Astrocyte (in vitro differentiated cells and primary cell): ENCODE results near the gene PPP2R2C. TPM values are rescaled to one million over a fixed set of nuclear protein-coding genes. Genes with fewer than 3 reads are reported as not detected.

Experiments
- DNase-seq: peaks from one replicate; pipeline ENCODE4 v3.0.0-alpha.2; 2010; ENCODE audit warnings: low read depth
- FAIRE-seq: peaks from 2 replicates; lab custom pipeline; 2011; peaks lifted over from hg19 to GRCh38; lab: Jason Lieb, UNC
- H2AFZ ChIP-seq: 2 replicates; pipeline ENCODE4 v1.6.0; 2012; ENCODE audit warnings: low read depth, low read length, inconsistent platforms
- H3K27ac ChIP-seq: 2 replicates; pipeline ENCODE4 v1.5.1; 2011; ENCODE audit warnings: low read depth, low read length, inconsistent platforms
- H3K27me3 ChIP-seq: 2 replicates; pipeline ENCODE4 v1.6.0; 2011; ENCODE audit warnings: low read length, inconsistent platforms; ENCODE audit not compliant: insufficient read depth
- H3K36me3 ChIP-seq: 2 replicates; pipeline ENCODE4 v1.5.1; 2011; ENCODE audit warnings: low read length, inconsistent platforms; ENCODE audit not compliant: insufficient read depth
- H3K4me1 ChIP-seq: 2 replicates; pipeline ENCODE4 v1.5.1; 2011; ENCODE audit warnings: low read length, inconsistent platforms; ENCODE audit not compliant: insufficient read depth
- H3K4me2 ChIP-seq: 2 replicates; pipeline ENCODE4 v1.6.0; 2012; ENCODE audit warnings: low read length, inconsistent platforms
- H3K4me3 ChIP-seq: 2 replicates; pipeline ENCODE4 v1.5.1; 2011; ENCODE audit warnings: low read depth, mild to moderate bottlenecking, low read length, inconsistent platforms; ENCODE audit not compliant: insufficient read depth
- H3K79me2 ChIP-seq: 2 replicates; pipeline ENCODE4 v1.6.0; 2012; ENCODE audit warnings: mild to moderate bottlenecking, low read length, inconsistent platforms; ENCODE audit not compliant: insufficient read depth
- H3K9ac ChIP-seq: 2 replicates; pipeline ENCODE4 v1.6.0; 2012; ENCODE audit warnings: mild to moderate bottlenecking, low read length, inconsistent platforms
- H3K9me3 ChIP-seq: 2 replicates; pipeline ENCODE4 v1.5.1; 2012; ENCODE audit warnings: low read depth, mild to moderate bottlenecking, low read length, inconsistent platforms; ENCODE audit not compliant: insufficient read depth
- H4K20me1 ChIP-seq: 2 replicates; pipeline ENCODE4 v1.6.0; 2012; ENCODE audit warnings: low read length, inconsistent platforms; ENCODE audit not compliant: insufficient read depth
- H3K27ac Mint-ChIP-seq: one replicate; pipeline ENCODE4 v1.8.0; 2021; ENCODE audit warnings: mild to moderate bottlenecking, mixed read lengths; ENCODE audit not compliant: unreplicated experiment
- H3K27me3 Mint-ChIP-seq: one replicate; pipeline ENCODE4 v1.8.0; 2021; ENCODE audit warnings: low read depth, mixed read lengths; ENCODE audit not compliant: unreplicated experiment
- H3K36me3 Mint-ChIP-seq: one replicate; pipeline ENCODE4 v1.8.0; 2021; ENCODE audit warnings: low read depth, mixed read lengths; ENCODE audit not compliant: unreplicated experiment
- H3K4me1 Mint-ChIP-seq: one replicate; pipeline ENCODE4 v1.8.0; 2021; ENCODE audit warnings: low read depth, mixed read lengths; ENCODE audit not compliant: unreplicated experiment
- H3K4me3 Mint-ChIP-seq: one replicate; pipeline ENCODE4 v1.8.0; 2021; ENCODE audit warnings: mild to moderate bottlenecking, moderate library complexity, mixed read lengths; ENCODE audit not compliant: unreplicated experiment
- H3K9me3 Mint-ChIP-seq: one replicate; pipeline ENCODE4 v1.8.0; 2021; ENCODE audit warnings: mild to moderate bottlenecking, mixed read lengths; ENCODE audit not compliant: unreplicated experiment
- EZH2 ChIP-seq: IDR thresholded peaks from 2 replicates; pipeline ENCODE4 v1.6.1; 2012; ENCODE audit warnings: mild to moderate bottlenecking, low read length, inconsistent platforms; ENCODE audit not compliant: insufficient read depth
- total RNA-seq: library from RNA; stranded (reverse); gene quantifications from 2 replicates; pipeline ENCODE4 v1.2.1, GENCODE V29; 2021
- TF ChIP-seq, protein P1 (sequence below): IDR thresholded peaks from 2 replicates; pipeline ENCODE4 v1.5.1; 2011; ENCODE audit warnings: low read depth, mild to moderate bottlenecking, inconsistent platforms, low read length, moderate library complexity; ENCODE audit not compliant: insufficient read depth

The PPP2R2C gene
- total RNA-seq, 1 donor from 2014 or later, result 1.1 TPM

DNA sequence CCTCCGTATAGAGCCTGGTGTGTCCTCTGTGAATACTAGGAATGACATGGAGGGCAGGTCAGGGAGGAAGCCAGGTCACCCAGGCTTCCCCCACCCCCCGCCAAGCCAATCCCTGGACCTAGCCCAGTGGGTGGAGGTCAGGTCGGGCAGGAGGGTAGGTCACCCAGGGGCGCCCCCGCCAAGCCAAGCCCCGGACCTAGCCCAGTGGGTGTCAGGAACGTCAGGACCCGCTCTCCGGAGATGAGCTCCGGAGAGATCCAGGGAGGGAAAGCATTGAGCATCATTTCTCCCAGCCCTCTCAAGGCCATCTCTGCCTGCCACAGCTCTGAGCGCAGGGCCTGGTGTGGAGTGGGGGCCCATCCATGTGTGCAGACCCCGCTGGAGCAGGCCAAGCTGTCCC is 154.2 kb downstream of the PPP2R2C start:
- DNase-seq, result no peak
- peaks cover 6% of the 10 kb centered on the region for H3K27me3 ChIP-seq
- H3K79me2 ChIP-seq, result no peaks in the 10 kb centered on the region
- no peak overlapping the region for H3K4me2 ChIP-seq
- Mint-ChIP-seq H3K27ac (no peak overlapping the region), H3K27me3 (peaks cover 40% of the 10 kb centered on the region), H3K9me3 (peaks cover 3% of the 10 kb centered on the region), H3K4me3 (no peak overlapping the region), H3K36me3 (no peaks in the 10 kb centered on the region), H3K4me1 (peaks cover 4% of the 10 kb centered on the region)
- H3K4me1 ChIP-seq, result peaks cover 3% of the 10 kb centered on the region
- no peak overlapping the region for H3K4me3 ChIP-seq
- H3K9ac ChIP-seq, result no peak overlapping the region
- H4K20me1 ChIP-seq, result no peaks in the 10 kb centered on the region
- no peaks in the 10 kb centered on the region for H3K9me3 ChIP-seq
- H3K27ac ChIP-seq, result no peak overlapping the region
- TF ChIP-seq, protein P1, sequence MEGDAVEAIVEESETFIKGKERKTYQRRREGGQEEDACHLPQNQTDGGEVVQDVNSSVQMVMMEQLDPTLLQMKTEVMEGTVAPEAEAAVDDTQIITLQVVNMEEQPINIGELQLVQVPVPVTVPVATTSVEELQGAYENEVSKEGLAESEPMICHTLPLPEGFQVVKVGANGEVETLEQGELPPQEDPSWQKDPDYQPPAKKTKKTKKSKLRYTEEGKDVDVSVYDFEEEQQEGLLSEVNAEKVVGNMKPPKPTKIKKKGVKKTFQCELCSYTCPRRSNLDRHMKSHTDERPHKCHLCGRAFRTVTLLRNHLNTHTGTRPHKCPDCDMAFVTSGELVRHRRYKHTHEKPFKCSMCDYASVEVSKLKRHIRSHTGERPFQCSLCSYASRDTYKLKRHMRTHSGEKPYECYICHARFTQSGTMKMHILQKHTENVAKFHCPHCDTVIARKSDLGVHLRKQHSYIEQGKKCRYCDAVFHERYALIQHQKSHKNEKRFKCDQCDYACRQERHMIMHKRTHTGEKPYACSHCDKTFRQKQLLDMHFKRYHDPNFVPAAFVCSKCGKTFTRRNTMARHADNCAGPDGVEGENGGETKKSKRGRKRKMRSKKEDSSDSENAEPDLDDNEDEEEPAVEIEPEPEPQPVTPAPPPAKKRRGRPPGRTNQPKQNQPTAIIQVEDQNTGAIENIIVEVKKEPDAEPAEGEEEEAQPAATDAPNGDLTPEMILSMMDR, result no peak
- TF ChIP-seq EZH2, result no peak
- H2AFZ ChIP-seq, result no peak overlapping the region
- no peak for FAIRE-seq
- no peaks in the 10 kb centered on the region for H3K36me3 ChIP-seq

- Histone ChIP-seq H3K36me3 (no peaks in the 10 kb centered on the region), H3K27ac (no peak overlapping the region), H4K20me1 (no peaks in the 10 kb centered on the region), H3K4me3 (no peak overlapping the region), H3K9me3 (no peaks in the 10 kb centered on the region), H3K4me2 (no peak overlapping the region), H2AFZ (no peak overlapping the region), H3K79me2 (no peaks in the 10 kb centered on the region), H3K27me3 (peaks cover 6% of the 10 kb centered on the region), H3K9ac (no peak overlapping the region), H3K4me1 (peaks cover 3% of the 10 kb centered on the region)
- TF ChIP-seq, protein P1, result no peak
- no peak for TF ChIP-seq EZH2
- DNase-seq (no peak), FAIRE-seq (no peak)
- Mint-ChIP-seq H3K9me3 (peaks cover 3% of the 10 kb centered on the region), H3K27ac (no peak overlapping the region), H3K27me3 (peaks cover 42% of the 10 kb centered on the region), H3K4me3 (no peak overlapping the region), H3K4me1 (peaks cover 4% of the 10 kb centered on the region), H3K36me3 (no peaks in the 10 kb centered on the region)
Measured at GRCh38 chr4:6316461-6317003, 155.9 kb downstream of the PPP2R2C start.

GRCh38 chr4:6313216-6313615 is 159.2 kb downstream of the PPP2R2C start:
- peaks cover 11% of the 10 kb centered on the region for H3K27me3 ChIP-seq
- no peak for FAIRE-seq
- H3K36me3 Mint-ChIP-seq, result no peaks in the 10 kb centered on the region
- H3K9me3 ChIP-seq, result no peaks in the 10 kb centered on the region
- H3K9ac ChIP-seq, result no peak overlapping the region
- H3K4me1 ChIP-seq, result no peaks in the 10 kb centered on the region
- H3K79me2 ChIP-seq, result no peaks in the 10 kb centered on the region
- H2AFZ ChIP-seq, result no peak overlapping the region
- DNase-seq, result no peak
- H3K4me1 Mint-ChIP-seq, result peaks cover 6% of the 10 kb centered on the region
- H3K4me3 ChIP-seq, result no peak overlapping the region
- peaks cover 4% of the 10 kb centered on the region for H3K9me3 Mint-ChIP-seq
- H3K27ac ChIP-seq, result no peak overlapping the region
- H3K4me2 ChIP-seq, result no peak overlapping the region
- H4K20me1 ChIP-seq, result no peaks in the 10 kb centered on the region
- H3K27me3 Mint-ChIP-seq, result peaks cover 51% of the 10 kb centered on the region
- H3K27ac Mint-ChIP-seq, result no peak overlapping the region
- TF ChIP-seq, protein P1, result no peak
- TF ChIP-seq EZH2, result no peak
- H3K36me3 ChIP-seq, result no peaks in the 10 kb centered on the region
- no peak overlapping the region for H3K4me3 Mint-ChIP-seq
